Left colon (tissue), 2 donors: ENCODE results near the gene SKI. TPM values are rescaled to one million over a fixed set of nuclear protein-coding genes. Genes with fewer than 3 reads are reported as not detected.

Experiments
- ATAC-seq: fragments of 200-7000 bp; cut with Tn5 transposase; one replicate; pipeline ENCODE4 v1.9.1; 2020; ENCODE audit warnings: mild to moderate bottlenecking, moderate library complexity
- DNase-seq, 2 donors: peaks; one replicate each; pipeline ENCODE4 v3.0.0-alpha.2; 2020
- intact Hi-C, 2 donors: fragments of 100-400 bp; cut with DNase I in 1 of 2; cut with micrococcal nuclease in 1 of 2; formaldehyde crosslinking; loops; one replicate each; pipeline versions ENCODE4 v1.11.2 to v1.14.0; 2022; cut with DNase I, micrococcal nuclease
- total RNA-seq, 2 donors: library from RNA; stranded (reverse); fragmentation: NEBNext Ultra II Directional; extraction: Animal tissue kit (Norgen Biotek cat#: 25700); gene quantifications; one replicate each; pipeline ENCODE4 v1.2.1, GENCODE V29; 2021
- donor health status: DM: no; HTN: no; CAD: no.
- donor health status: DM: yes; HTN: yes; CAD: no.

Gene SKI
- total RNA-seq, 2 donors from 2014 or later = 30.2 to 35.5 TPM

DNA sequence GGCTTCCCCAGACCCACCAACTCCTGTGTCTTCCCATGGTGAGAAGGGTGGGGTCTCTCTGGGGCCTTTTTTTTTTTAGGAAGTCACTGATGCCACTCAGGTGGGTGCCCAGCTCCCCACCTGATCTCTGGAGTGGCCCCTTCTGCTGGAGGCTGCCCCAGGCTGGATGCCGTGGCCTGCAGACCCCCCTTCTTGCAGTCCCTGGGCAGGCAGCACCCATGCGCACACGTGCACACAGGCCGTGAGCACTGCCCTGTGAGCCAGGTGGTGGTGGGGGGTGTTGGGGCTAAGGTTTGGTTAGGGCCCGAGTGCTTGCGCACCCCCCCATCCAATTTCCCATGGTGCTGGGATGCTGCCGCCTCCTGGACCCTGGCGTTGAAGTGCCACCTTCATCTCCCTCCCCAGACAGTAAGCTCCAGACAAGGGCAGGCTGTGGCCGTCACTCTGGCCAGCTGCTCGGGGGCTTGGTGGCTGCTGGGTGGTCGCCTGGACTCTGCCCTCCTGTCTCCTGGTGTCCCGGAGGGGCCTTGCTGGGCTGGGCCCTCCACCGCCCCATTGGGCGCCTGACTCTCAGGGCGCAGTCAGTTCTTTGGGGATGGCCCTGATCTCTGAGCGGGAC is 50.6 kb downstream of the SKI start:
- DNase-seq = no peak
- ATAC-seq = no peak
- intact Hi-C loops = no loop called here

DNA sequence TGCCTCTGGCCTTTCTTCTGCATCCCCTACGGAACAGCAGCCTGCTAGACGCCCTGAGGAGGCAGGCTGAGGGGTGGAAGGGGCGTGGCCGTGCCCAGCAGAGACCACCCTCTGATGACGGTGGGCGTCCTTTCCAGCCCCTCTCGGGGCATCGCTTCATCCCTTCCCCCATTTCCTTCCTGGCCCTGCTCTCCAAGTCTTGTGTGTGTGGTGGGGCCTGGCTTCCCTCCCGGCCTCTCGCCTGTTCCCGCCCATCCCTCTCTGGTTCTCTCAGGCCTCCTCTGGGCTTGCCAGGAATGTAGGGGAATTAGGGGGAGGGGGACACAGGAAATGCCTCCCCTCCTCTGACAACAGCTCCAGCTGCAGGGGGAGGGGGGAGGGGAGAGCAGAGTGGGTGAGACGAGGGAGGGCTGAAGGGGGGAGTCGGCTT is 51.1 kb downstream of the SKI start:
- DNase-seq (peak; percentile 44 to 61), ATAC-seq (peak; percentile 11)
- intact Hi-C loops = no loop called here

DNA sequence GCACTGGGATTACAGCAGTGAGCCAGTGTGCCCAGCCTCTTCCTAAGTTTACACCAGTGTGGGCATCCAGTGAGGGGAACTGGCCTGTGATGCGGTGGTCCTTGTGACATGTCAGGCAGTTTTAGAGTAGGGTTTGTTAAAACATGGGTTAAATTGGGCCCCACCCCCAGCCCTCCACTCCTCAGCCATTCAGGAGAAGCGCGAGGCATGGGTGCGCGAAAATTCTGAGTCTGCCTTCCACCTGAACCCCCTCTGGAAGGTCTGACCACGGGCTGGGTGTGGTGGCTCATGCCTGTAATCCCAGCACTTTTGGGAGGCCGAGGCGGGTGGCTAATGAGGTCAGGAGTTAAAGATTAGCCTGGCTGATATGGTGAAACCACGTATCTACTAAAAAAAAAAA is 51.7 kb downstream of the SKI start:
- intact Hi-C loops = no loop called here
- DNase-seq = no peak
- no peak for ATAC-seq

DNA sequence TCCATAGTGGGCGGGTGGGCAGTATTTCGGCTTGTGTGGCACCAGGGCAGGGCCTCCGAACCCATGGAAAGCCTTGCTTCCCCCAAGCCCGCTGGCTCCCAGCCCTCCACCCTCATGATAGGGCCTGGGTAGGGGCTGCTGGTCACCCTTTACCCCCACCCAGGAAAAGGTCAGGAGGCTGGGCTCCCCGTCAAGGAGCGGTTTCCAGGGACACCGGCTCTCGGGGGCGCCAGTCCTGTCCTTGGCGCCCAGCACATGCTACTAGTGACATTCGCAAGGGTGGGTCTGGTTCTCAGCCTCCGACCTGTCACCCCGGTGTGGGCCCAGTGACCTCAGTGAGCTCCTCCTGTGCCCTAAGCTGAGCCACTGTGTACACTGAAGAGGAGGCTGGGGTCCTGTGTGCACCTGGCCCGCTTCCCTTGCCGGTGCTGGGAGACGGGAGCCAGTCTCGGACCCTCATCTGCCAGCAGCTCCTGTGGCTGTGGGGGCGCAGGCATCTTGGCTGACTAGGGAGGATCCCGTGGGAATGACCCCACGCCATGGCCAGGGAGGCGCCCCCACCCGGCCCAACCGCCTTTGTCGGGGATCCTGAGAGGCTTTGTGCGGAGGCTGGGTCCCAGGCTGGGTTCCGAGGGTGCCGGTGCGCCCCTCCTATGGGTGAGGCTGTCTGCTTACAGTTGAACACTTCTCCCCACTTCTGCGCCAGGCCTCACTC is 54.6 kb downstream of the SKI start:
- ATAC-seq = no peak
- no peak for DNase-seq
- intact Hi-C loops = no loop called here

DNA sequence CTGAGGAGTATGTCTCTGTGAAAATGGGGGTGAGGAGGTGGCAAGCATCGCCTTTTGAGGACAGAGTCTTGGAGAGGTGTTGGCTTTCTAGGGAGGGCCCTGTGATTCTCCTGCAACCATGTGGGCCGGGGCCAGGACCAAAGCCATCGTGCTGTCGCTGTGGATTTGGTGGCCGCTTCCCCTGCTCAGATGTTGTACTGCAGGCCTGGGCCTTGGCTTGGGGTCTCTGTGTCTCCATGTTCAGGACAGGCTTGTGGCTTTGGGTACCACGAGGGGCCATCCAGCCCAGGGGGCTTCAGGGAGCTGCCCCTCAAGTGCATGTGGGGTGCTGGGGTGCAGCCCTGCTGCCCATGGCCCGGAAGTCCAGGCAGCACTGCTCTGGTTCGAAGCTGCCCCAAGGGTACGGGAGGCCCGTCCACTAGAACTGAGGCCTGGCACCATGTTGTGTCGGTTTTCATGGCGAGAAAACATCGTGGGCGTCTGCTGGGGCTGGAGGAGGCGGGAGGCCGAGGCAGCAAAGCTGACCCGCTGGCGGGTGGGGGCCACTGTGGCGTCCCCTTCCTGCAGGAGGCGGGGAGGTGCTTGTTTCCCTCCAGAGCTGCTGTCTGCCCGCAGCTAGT is 55.4 kb downstream of the SKI start:
- intact Hi-C loops = no loop called here
- ATAC-seq = no peak
- DNase-seq = no peak

DNA sequence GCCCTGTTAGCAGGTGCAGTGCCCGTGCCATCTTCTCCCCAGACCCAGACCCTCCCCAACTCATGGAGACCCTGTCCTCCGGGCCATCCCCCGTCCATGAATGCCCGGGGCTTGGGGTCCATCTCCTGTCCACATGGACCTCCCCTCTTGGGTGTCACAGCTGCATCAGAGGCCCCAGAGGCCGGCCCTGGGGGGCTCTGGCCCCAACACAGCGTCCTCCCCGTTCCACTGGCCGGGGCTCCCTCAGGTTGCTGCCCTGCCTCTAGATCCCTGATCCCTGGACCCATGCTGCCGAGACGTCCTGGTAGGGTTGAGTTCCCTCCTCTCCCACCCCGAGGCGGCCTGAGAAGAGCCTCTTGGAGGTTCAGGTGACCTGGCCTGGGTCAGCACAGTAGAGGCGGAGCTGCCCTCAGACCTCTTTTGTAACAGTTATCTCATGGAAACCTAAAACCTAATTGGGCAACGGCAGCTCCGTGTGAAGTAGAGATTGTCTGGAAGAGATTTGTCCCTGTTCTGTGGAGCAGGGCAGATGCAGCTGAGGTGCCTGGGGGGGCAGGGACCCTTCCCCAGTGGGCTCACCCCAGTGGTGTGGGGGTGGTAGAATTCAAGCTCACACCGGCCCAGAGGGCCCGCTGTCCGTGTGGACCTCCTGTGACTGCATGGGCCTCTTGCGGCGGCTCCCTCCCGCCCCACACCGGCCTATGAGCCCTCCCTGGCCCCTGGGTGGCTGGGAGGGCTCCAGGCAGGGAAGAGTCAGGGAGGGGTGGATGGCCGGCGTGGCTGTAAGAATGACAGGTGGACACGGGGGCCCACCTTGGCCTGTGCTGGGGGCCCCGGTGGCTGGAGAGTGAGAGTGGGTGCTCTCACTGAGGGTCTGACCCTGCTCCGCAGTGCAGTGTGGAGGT is 56.1 kb downstream of the SKI start:
- ATAC-seq (peak; percentile 12), DNase-seq (no peak)
- intact Hi-C loops = no loop called here

DNA sequence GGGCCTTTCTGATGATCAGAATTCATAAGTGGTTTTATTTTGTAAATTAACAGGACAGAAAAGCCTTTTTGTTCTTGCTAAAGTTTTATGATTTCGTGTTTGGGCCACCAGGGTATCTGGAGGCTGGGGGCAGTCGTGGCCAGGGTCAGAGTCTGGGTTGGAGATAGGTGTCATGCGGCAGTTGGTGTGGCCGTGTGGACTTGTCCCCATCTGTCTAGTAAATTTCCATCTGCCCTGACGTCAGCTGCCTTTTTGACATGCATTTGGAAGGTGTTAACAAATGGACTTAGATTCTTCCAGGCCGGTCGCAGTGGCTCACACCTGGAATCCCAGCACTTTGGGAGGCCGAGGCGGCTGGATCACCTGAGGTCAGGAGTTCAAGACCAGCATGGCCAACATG is 56.8 kb downstream of the SKI start:
- ATAC-seq (no peak), DNase-seq (no peak)
- intact Hi-C loops = no loop called here

DNA sequence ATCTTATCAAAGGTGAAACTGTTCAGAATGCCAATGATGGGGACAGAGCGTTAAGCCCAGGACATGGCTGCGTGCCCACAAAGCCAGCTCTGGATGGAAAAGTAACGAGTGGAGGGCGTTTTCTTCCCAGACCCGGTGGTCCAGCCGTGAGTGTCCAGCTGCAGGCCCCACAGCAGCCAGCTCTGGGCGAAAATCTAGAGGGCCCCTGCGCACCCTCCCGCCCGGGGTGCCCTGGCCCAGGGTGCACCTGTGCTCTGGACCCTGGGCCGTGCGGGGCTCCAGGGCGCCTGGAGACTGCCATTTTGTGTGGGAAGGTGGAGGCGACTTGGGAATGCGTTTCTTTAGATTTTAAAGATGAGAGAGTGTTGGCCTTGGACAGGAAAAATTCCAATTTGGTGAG is 58.8 kb downstream of the SKI start:
- intact Hi-C loops = no loop called here
- DNase-seq (no peak), ATAC-seq (no peak)

DNA sequence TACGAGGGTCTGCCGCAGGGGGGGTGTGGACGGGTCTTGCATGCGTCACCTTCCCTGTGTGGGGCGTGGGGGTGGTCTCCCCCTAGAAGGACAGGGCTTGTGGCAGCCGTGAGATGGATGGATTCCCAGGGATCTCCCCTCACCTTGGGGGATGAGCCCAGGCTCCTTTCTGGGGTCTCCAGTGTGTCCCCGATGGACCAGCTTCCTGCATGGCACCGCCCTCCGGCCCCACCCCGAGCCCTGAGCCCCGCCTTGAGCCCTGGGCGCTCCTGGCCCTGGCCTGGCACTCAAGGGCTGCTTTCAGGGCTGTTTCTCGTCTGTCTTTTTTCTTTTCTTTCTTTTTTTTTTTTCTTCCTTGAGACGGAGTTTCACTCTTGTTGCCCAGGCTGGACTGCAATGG is 59.5 kb downstream of the SKI start:
- DNase-seq (no peak), ATAC-seq (peak; percentile 39)
- intact Hi-C loops = no loop called here

DNA sequence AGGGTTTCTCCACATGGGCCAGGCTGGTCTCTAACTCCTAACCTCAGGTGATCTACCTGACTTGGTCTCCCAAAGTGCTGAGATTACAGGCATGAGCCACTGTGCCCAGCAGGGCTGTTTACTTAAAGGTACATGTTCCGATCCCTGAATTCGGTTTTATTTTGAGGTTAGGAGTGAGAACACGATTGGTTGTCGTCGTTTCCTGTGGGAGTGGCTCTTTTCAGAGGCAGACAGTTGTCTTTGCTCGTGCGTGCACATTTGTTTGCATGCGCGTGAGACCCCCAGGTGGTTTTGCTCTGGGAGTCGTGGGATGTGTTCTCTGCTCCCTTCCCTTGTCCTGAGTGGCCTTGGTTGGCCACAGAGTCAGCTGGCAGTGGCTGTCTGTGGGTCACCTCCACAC is 60.2 kb downstream of the SKI start:
- intact Hi-C loops = no loop called here
- ATAC-seq = no peak
- no peak for DNase-seq

DNA sequence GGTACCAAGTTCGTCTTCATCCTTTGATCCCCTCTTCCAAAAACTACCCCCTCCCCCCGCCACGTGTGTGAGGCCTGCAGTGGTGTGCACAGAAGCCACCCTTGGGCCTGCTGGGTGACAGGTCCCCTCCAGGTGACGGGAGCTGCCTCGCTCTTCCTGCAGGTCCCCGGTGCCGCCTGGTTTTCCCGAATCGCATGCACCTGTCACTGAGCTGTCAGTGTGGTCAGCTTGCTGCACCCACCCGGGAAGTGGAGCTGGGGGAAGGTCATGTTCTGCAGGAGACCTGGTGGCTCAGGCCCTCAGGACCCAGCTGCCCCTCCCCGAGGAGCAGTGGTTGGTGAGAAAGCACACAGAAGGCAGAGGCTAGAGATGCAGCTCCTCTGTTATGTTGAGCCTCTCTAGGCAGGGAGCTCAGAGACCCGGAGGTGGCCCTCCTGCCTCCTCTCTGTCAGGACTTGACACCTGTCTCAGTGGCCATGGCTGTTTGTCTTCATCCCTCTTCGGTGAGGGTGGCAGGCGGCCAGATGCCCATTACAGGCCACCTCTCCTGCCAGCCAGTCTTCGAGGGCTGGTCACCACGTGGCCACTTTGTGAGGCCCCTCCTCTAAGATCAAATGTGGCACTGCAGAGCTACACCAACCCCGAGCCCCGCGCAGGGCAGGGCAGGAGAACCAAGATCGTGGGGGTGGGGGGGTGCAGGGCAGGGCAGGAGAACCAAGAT is 60.9 kb downstream of the SKI start:
- intact Hi-C loops = no loop called here
- ATAC-seq (no peak), DNase-seq (no peak)

DNA sequence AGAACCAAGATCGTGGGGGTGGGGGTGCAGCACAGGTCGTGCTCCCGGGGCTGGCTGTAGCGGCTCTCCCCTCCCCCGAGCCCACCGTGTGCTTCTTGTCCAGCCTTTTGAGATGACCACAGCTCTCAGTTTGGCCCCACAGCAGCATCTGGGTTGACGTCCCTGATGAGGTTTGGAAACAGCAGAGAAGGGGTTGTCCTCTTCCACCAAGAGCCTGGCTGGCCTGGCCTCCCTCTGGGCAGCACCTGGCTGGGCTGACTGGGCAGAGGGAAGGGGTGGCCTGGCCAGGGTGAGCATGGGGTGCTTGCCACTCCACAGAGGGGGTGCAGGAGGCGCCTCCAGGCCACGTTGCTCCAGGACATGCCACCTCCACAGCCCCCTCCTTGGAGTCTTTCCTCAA is 61.5 kb downstream of the SKI start:
- ATAC-seq = no peak
- intact Hi-C loops = no loop called here
- DNase-seq = no peak

DNA sequence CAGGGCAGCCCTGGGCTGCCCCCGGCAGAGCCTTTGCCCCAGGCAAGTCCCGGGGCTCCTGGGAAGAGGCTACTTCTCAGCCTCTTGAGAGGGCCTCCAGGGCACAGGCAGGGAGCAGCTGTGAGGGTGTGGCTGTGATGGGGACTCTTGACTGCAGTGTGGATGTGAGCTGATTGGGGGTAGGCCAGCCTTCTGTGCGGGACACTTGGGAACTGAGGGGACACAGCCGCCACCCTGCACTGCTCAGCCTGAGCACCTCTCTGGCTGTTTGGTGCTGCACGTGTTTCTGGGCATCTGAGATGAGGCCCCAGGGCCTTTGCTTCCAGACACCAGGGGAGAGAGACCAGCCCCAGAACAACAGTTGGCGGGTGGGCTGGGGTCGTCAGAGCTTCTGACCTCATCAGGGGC is 62.1 kb downstream of the SKI start:
- intact Hi-C loops = no loop called here
- peak; percentile 14 for ATAC-seq
- no peak for DNase-seq

DNA sequence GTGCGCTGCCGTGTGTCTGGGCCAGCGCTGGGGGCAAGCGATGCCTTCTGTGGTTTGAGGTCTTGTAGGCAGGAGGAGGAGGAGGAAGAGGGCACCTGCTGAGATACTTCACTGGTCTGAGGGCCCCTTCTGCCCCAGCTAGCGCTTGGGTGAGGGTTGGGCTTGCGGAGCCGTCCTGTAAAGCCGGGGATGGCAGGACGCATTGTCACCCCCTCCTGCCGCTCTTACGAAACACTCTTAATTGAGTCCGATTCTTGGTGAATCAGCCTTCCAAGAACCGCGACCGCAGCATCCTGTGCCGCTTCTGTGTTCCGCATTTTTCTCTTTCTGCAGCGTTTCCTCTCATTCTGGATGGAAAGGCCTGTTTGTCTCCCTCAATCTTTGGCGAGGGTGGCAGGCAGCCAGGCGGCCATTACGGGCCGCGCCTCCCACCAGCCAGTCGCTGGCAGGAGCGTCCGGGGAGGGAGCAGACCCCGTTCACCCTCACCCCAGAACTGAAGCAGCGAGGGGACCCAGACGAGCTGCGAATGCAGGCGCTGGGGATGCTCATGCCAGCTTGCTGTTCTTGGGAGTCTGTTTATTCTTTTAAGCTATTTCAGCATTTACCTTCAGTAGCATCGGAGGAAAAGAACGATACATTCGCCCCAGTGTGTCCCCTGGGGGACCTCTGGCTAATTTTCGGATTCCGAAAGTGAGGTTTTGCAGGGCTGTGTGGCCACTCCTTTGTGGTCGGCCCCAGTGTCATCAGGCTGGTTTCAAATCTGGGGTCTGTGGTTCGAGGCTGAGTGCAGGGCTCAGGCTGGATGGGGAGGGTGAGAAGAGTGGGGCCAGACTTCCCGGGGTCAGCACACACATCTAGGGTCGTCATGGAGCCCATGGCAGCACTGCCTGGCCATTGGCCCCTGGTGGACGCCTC is 62.7 kb downstream of the SKI start:
- ATAC-seq (peak; percentile 38), DNase-seq (peak; percentile 72 to 79)
- intact Hi-C loops = no loop called here

DNA sequence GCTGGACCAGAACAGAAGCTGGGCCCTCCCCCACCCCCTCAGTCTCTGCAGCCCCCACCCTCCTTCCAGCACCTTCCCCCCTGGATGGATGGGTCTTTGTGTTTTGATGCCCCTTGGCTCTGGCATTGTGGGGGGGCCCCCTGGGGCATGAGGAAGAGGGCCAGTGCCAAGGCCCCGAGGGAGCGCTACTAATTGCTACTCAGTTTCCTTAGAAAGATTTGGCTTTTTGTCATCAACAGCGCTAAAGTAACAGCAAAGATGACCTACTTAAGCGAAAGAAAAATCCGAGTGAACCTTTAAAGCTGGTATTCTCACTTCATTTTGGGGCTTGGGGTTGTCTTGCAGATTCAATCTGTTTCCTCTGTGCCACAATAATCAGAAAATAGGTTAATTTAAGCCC is 63.5 kb downstream of the SKI start:
- ATAC-seq (no peak), DNase-seq (no peak)
- intact Hi-C loops = no loop called here

DNA sequence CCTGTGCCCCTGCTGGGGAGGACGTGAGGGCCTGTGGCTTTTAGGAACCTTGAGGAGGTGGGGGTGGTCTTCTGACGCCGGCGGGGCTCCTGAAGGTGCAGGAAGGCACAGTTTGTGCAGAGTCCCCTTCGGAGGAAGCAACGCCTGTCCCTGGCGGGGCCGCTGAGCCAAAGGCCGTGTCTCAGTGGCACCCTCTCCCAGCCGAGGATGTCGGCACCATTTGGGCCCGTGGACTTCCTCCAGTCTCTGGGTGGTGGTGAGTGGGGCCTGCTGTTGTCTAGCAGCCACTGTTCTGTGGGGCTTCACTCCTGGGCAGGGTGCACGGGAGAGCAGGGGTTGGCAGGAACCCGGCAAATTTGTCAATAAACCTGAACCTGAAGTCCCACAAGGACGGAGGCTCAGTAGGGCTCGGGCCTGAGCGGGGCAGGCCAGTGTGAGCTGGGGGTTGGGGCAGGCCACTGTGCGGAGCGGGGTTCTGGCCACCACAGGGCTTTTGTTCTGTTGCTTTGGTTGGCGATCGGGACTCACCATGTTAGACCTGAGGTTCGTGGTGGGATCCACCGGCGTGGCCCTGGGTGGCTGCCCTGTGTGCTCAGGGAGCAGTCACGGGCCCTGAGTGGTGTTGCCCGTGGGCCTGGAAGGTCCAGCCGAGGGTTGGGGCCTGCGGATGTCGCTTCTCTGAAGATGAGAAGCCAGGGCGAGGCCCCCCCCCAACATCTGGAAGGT is 64.8 kb downstream of the SKI start:
- ATAC-seq = no peak
- no peak for DNase-seq
- intact Hi-C loops = no loop called here

DNA sequence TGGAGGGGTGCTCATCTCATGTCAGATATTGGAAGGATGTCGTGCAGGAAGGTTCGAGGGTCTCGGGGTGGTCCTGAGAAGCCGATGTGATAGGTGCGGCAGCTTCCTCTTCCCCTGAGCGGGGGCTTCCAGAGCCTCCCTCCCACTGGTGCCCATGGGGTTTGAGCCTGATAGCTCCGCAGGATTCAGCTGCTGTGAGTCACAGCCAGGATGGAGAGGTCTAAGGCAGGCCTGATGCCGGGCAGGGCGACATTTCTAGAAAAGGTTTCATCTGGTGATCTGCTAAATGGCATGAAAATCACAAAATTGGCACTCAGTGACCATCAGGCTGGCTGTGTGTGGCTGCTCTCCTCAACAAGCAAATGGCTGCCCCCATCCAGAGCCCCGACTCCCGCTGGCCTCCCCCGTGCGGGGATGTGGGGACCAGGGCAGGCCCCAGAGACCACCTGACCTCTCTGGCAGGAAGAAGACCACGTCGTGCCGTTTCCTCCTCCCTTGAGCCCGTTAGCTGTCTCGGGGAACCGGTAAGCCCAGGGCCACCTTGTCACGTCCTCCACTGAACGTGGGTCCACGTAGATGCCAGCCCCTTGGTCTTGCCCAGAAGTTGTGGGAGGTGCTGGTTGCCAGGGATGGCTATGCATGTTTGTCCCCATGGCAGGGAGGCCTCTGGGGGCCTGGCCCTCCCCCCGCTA is 66.1 kb downstream of the SKI start:
- ATAC-seq = no peak
- intact Hi-C loops = no loop called here
- no peak for DNase-seq
